GM18519 (cell line): ENCODE results near the gene IDI2.
A peak's percentile ranks its signal among the peaks of the same experiment; 100 is the strongest.
"Not testable (repeated sequence)": the region's sequence is repeated elsewhere in the genome, so short reads cannot be mapped to it uniquely, and the experiment has no call there.

Experiments
- ATAC-seq: cut with Tn5 transposase; IDR thresholded peaks from one replicate; pipeline ENCODE4 v1.9.1; 2021; ENCODE audit warnings: mild to moderate bottlenecking, moderate library complexity; ENCODE audit not compliant: unreplicated experiment, low FRiP score

IDI2 gene

GRCh38 chr10:1048349-1048731, 22.7 kb upstream of the IDI2 start:
- no peak for ATAC-seq

- no peak for ATAC-seq
Observed at GRCh38 chr10:1047937-1048336, 22.3 kb upstream of the IDI2 start.

- no peak for ATAC-seq
Observed at GRCh38 chr10:1045415-1045814, 19.8 kb upstream of the IDI2 start.

- no peak for ATAC-seq
Observed at GRCh38 chr10:1044964-1045363, 19.3 kb upstream of the IDI2 start.

GRCh38 chr10:1044146-1044545, 18.5 kb upstream of the IDI2 start:
- no peak for ATAC-seq

- ATAC-seq: peak; percentile 51
Observed at GRCh38 chr10:1043532-1043995, 17.9 kb upstream of the IDI2 start.

GRCh38 chr10:1041514-1041913, 15.9 kb upstream of the IDI2 start:
- no peak for ATAC-seq

- no peak for ATAC-seq
Observed at GRCh38 chr10:1040133-1040532, 14.5 kb upstream of the IDI2 start.

- ATAC-seq: not testable (repeated sequence)
Observed at GRCh38 chr10:1038769-1039168, 13.1 kb upstream of the IDI2 start.

- no peak for ATAC-seq
Observed at GRCh38 chr10:1037098-1037497, 11.4 kb upstream of the IDI2 start.

- peak; percentile 63 for ATAC-seq
Observed at GRCh38 chr10:1036341-1036791, 10.7 kb upstream of the IDI2 start.

- ATAC-seq: no peak
Observed at GRCh38 chr10:1035201-1035600, 9.5 kb upstream of the IDI2 start.

GRCh38 chr10:1034758-1035157, 9.1 kb upstream of the IDI2 start:
- ATAC-seq: no peak

- no peak for ATAC-seq
Observed at GRCh38 chr10:1033601-1034000, 7.9 kb upstream of the IDI2 start.

GRCh38 chr10:1029838-1030237, 4.2 kb upstream of the IDI2 start:
- ATAC-seq: no peak

GRCh38 chr10:1026578-1026977, 919 bp upstream of the IDI2 start:
- no peak for ATAC-seq

- no peak for ATAC-seq
Observed at GRCh38 chr10:1024103-1024502, 1.6 kb downstream of the IDI2 start.

- no peak for ATAC-seq
Observed at GRCh38 chr10:1022413-1022812, 3.2 kb downstream of the IDI2 start.

- no peak for ATAC-seq
Observed at GRCh38 chr10:1020958-1021357, 4.7 kb downstream of the IDI2 start.

- ATAC-seq: no peak
Observed at GRCh38 chr10:1020460-1020859, 5.2 kb downstream of the IDI2 start.

- ATAC-seq: no peak
Observed at GRCh38 chr10:1019362-1019761, 6.3 kb downstream of the IDI2 start.

- no peak for ATAC-seq
Observed at GRCh38 chr10:1015688-1016087, 10.0 kb downstream of the IDI2 start.

- no peak for ATAC-seq
Observed at GRCh38 chr10:1011696-1012095, 14.0 kb downstream of the IDI2 start.
